ENCODE results near the gene GTF3A.

The GTF3A gene

GRCh38 chr13:27405546-27406134, 18.8 kb upstream of the GTF3A start (continued):
- no peak for TF ChIP-seq ZBTB10 (tag by site-specific recombination; IDR thresholded peaks at IDR 0.05)
- TF ChIP-seq ZNF629 (tag by site-specific recombination; IDR thresholded peaks at IDR 0.05): no peak
- TF ChIP-seq ZNF501 (tag by site-specific recombination; IDR thresholded peaks at IDR 0.05): no peak

GRCh38 chr13:27406178-27406939, 18.1 kb upstream of the GTF3A start:
- CTCF ChIA-PET: interaction anchor here (0.6 to 1.6 kb wide), 5 partner anchors 11 to 836 kb away, joined by 3 to 4 read pairs (median 4); no protein-coding TSS in a partner anchor
- Histone ChIP-seq H3K36me3 (ENCODE audit: control insufficient read depth in 2 of 2, insufficient read depth in 1 of 2, low read length in 2 of 2) (no peaks in the 10 kb centered on the region), H3K4me1 (ENCODE audit: control insufficient read depth, insufficient read depth, low read length) (no peaks in the 10 kb centered on the region), H3K4me3 (ENCODE audit: low read depth, low read length) (no peak overlapping the region), H3K9me3 (ENCODE audit: control insufficient read depth, insufficient read depth, low read depth, low read length) (no peaks in the 10 kb centered on the region), H3K27ac (ENCODE audit: extremely low read depth, low read depth, low read length) (no peak overlapping the region)
- POLR2A ChIA-PET: no interaction called here
- no peak for TF ChIP-seq ZNF426 (tag by site-specific recombination; IDR thresholded peaks at IDR 0.05)
- TF ChIP-seq SETDB1 (IDR thresholded peaks at IDR 0.05; ENCODE audit: insufficient read length, low read length): no peak
- no peak for TF ChIP-seq ZNF623 (tag by site-specific recombination; IDR thresholded peaks at IDR 0.05)
- TF ChIP-seq PRDM6 (tag by site-specific recombination; IDR thresholded peaks at IDR 0.05): 0 out of 2 replicates have a peak, but pooled peaks have one; percentile 11
- TF ChIP-seq ZNF354C (tag by site-specific recombination; IDR thresholded peaks at IDR 0.05; ENCODE audit: borderline replicate concordance, low read depth): no peak
- peak; percentile 97 for TF ChIP-seq ZNF2 (tag by site-specific recombination; IDR thresholded peaks at IDR 0.05)
- no peak for TF ChIP-seq ZNF404 (tag by site-specific recombination; IDR thresholded peaks at IDR 0.05)
- peak; percentile 57; the same call in 1 of the 2 replicates for TF ChIP-seq PRDM10 (tag by site-specific recombination; IDR thresholded peaks at IDR 0.05)
- TF ChIP-seq HOXD13 (CRISPR knock-in tag; IDR thresholded peaks at IDR 0.05; ENCODE audit: borderline replicate concordance): no peak
- TF ChIP-seq ZNF211 (tag by site-specific recombination; IDR thresholded peaks at IDR 0.05; ENCODE audit: low read depth): no peak
- peak; percentile 50 for TF ChIP-seq ZNF654 (tag by site-specific recombination; IDR thresholded peaks at IDR 0.05; ENCODE audit: low read depth)
- TF ChIP-seq ZNF248 (tag by site-specific recombination; IDR thresholded peaks at IDR 0.05): no peak
- TF ChIP-seq ZNF433 (tag by site-specific recombination; IDR thresholded peaks at IDR 0.05; ENCODE audit: low read depth): no peak
- peak; percentile 20; the same call in 1 of the 2 replicates for TF ChIP-seq CTCF (tag by site-specific recombination; IDR thresholded peaks at IDR 0.05)
- no peak for TF ChIP-seq HOXC10 (CRISPR knock-in tag; IDR thresholded peaks at IDR 0.05)
- TF ChIP-seq ZNF10 (tag by site-specific recombination; IDR thresholded peaks at IDR 0.05): no peak
- TF ChIP-seq SP3 (tag by site-specific recombination; IDR thresholded peaks at IDR 0.05): no peak
- no peak for TF ChIP-seq ZNF184 (tag by site-specific recombination; IDR thresholded peaks at IDR 0.05)
- peak; percentile 68 for TF ChIP-seq FEZF1 (tag by site-specific recombination; IDR thresholded peaks at IDR 0.05)
- TF ChIP-seq ZNF473 (tag by site-specific recombination; IDR thresholded peaks at IDR 0.05): no peak
- no peak for TF ChIP-seq TRIM28 (IDR thresholded peaks at IDR 0.05; ENCODE audit: borderline replicate concordance, low read length)
